Gastroesophageal sphincter (tissue), 4 donors: ENCODE results near the gene CTNND2. TPM values are rescaled to one million over a fixed set of nuclear protein-coding genes. Genes with fewer than 3 reads are reported as not detected.
"Not testable (repeated sequence)": the region's sequence is repeated elsewhere in the genome, so short reads cannot be mapped to it uniquely, and the experiment has no call there.

ENCODE experiments used
- ATAC-seq: fragments of 150-250 bp; one replicate; pipeline ENCODE4 v1.9.1; 2016; ENCODE audit warnings: mild to moderate bottlenecking, moderate library complexity
- H3K27ac ChIP-seq, 4 donors: fragments of 200-600 bp; sonication (generic) in 3 of 4; 1 replicate in 3 of 4; 2 replicates in 1 of 4; pipeline ENCODE4 v1.5.1; 2016 to 2019
- H3K27me3 ChIP-seq: fragments of 200-600 bp; sonication (generic); one replicate; pipeline ENCODE4 v1.5.1; 2019
- H3K36me3 ChIP-seq, 2 donors: fragments of 200-600 bp; sonication (generic); one replicate each; pipeline ENCODE4 v1.5.1; 2019; ENCODE audit warnings: control low read depth in 1 of 2
- H3K4me1 ChIP-seq, 3 donors: fragments of 200-600 bp; sonication (generic); 1 replicate in 2 of 3; 2 replicates in 1 of 3; pipeline ENCODE4 v1.5.1; 2016 to 2019; ENCODE audit warnings: control low read depth in 2 of 3
- H3K4me3 ChIP-seq, 2 donors: fragments of 200-600 bp; sonication (generic); one replicate each; pipeline ENCODE4 v1.5.1; 2019; ENCODE audit warnings: mild to moderate bottlenecking in 1 of 2, moderate library complexity in 1 of 2
- H3K9me3 ChIP-seq, 3 donors: fragments of 200-600 bp; sonication (generic); one replicate each; pipeline ENCODE4 v1.5.1; 2017 to 2019; ENCODE audit warnings: control low read depth in 2 of 3
- CTCF ChIP-seq, 4 experiments: fragments of 200-600 bp in 2 of 4; fragments of 450-650 bp in 2 of 4; sonication (generic) in 1 of 4; IDR thresholded peaks; one replicate each; pipeline ENCODE4 v1.5.1; 2017 to 2019; ENCODE audit warnings: antibody characterized with exemption in 4 of 4, mild to moderate bottlenecking in 2 of 4, moderate library complexity in 2 of 4
- EP300 ChIP-seq: sonication (generic); formaldehyde crosslinking; IDR thresholded peaks from one replicate; pipeline ENCODE4 v1.6.1; 2017; ENCODE audit warnings: antibody characterized with exemption, mild to moderate bottlenecking
- POLR2A ChIP-seq, 2 donors: fragments of 450-650 bp; IDR thresholded peaks; one replicate each; pipeline ENCODE4 v1.6.1; 2017; ENCODE audit warnings: antibody characterized with exemption in 2 of 2, mild to moderate bottlenecking in 2 of 2, moderate library complexity in 1 of 2
- POLR2AphosphoS5 ChIP-seq: sonication (generic); formaldehyde crosslinking; IDR thresholded peaks from one replicate; pipeline ENCODE4 v1.6.1; 2017; ENCODE audit warnings: antibody characterized with exemption
- WGBS, 2 donors: methylation state at CpG; one replicate each; pipeline ENCODE4 v1.1.5; 2018; ENCODE audit warnings: low coverage in 1 of 2; 5-methylcytosine and 5-hydroxymethylcytosine counted together
- total RNA-seq, 4 donors: library from RNA; depleted of rRNA; stranded (reverse); fragments of >200 nt; gene quantifications; one replicate each; pipeline ENCODE4 v1.1.0, GENCODE V29; 2016

The CTNND2 gene
- total RNA-seq, 4 donors from 2014 or later: 0.40 to 3.1 (median 1.9) TPM

- no peak overlapping the region for H3K27ac ChIP-seq
- 50 to 55% methylated on average over 4 of the region's 4 CpGs for WGBS, 2 donors
- no peaks in the 10 kb centered on the region for H3K4me1 ChIP-seq
- H3K4me3 ChIP-seq: no peak overlapping the region
- TF ChIP-seq CTCF (IDR thresholded peaks at IDR 0.05): no peak
- TF ChIP-seq EP300: no peak
- TF ChIP-seq POLR2A (IDR thresholded peaks at IDR 0.05): no peak
- TF ChIP-seq POLR2AphosphoS5: no peak
- no peaks in the 10 kb centered on the region for H3K27me3 ChIP-seq
- no peaks in the 10 kb centered on the region for H3K9me3 ChIP-seq
- no peak for ATAC-seq
- H3K36me3 ChIP-seq: no peaks in the 10 kb centered on the region
These were observed 52.1 kb downstream of the CTNND2 start for GRCh38 chr5:11851965-11852716.

GRCh38 chr5:11851416-11851815, 52.8 kb downstream of the CTNND2 start:
- peak; percentile 28 for ATAC-seq
- no peak overlapping the region for H3K4me3 ChIP-seq
- TF ChIP-seq EP300: no peak
- TF ChIP-seq CTCF (IDR thresholded peaks at IDR 0.05): no peak
- TF ChIP-seq POLR2AphosphoS5: no peak
- no peak for TF ChIP-seq POLR2A (IDR thresholded peaks at IDR 0.05)
- no peaks in the 10 kb centered on the region for H3K36me3 ChIP-seq
- H3K9me3 ChIP-seq: no peaks in the 10 kb centered on the region
- H3K27me3 ChIP-seq: no peaks in the 10 kb centered on the region
- WGBS, 2 donors: 54 to 83% methylated on average over 2 of the region's 2 CpGs
- no peaks in the 10 kb centered on the region for H3K4me1 ChIP-seq
- no peak overlapping the region for H3K27ac ChIP-seq

- H3K9me3 ChIP-seq: peaks cover 0 to 31% (median 0%) of the 10 kb centered on the region in 3 donors
- not testable (repeated sequence) for H3K27ac ChIP-seq, H3K27me3 ChIP-seq, H3K4me3 ChIP-seq, H3K4me1 ChIP-seq, ATAC-seq, H3K36me3 ChIP-seq
- 56% methylated on average over 1 of the region's 1 CpG; no CpG with 5 or more reads in 1 of the 2 donors for WGBS, 2 donors
These were observed 75.7 kb downstream of the CTNND2 start for GRCh38 chr5:11828566-11828965.

- 86 to 89% methylated on average over 1 of the region's 1 CpG for WGBS, 2 donors
- TF ChIP-seq POLR2A (IDR thresholded peaks at IDR 0.05) (no peak), EP300 (no peak), POLR2AphosphoS5 (no peak), CTCF (IDR thresholded peaks at IDR 0.05) (no peak)
- ATAC-seq: no peak
- no peaks in the 10 kb centered on the region for H3K4me1 ChIP-seq
- peaks cover 0 to 8% (median 0%) of the 10 kb centered on the region in 3 donors for H3K9me3 ChIP-seq
- no peaks in the 10 kb centered on the region for H3K27me3 ChIP-seq
- H3K36me3 ChIP-seq: no peaks in the 10 kb centered on the region
- no peak overlapping the region for H3K27ac ChIP-seq
- H3K4me3 ChIP-seq: no peak overlapping the region
These were observed 81.6 kb downstream of the CTNND2 start for GRCh38 chr5:11822598-11822997.

- Histone ChIP-seq H3K27ac (no peak overlapping the region), H3K36me3 (no peaks in the 10 kb centered on the region), H3K27me3 (no peaks in the 10 kb centered on the region), H3K4me3 (no peak overlapping the region), H3K4me1 (no peaks in the 10 kb centered on the region), H3K9me3 (no peaks in the 10 kb centered on the region)
- no peak for ATAC-seq
- no peak for TF ChIP-seq EP300
- TF ChIP-seq POLR2A (IDR thresholded peaks at IDR 0.05): no peak
- no peak for TF ChIP-seq POLR2AphosphoS5
- no peak for TF ChIP-seq CTCF (IDR thresholded peaks at IDR 0.05)
- WGBS, 2 donors: 40 to 66% methylated on average over 1 to 4 of the region's 7 CpGs
These were observed 88.3 kb downstream of the CTNND2 start for GRCh38 chr5:11815916-11816315.
